ENCODE measurements around the gene HYAL4. TPM values are rescaled to one million over a fixed set of nuclear protein-coding genes. Genes with fewer than 3 reads are reported as not detected.

The HYAL4 gene
- polyA plus RNA-seq, 1 of the 3 experiments (the other 2 are of a cell fraction) = not detected

- Histone ChIP-seq H3K4me3 (ENCODE audit: low read depth in 2 of 2, low read length in 1 of 2) (no peak overlapping the region), H3K4me2 (no peak overlapping the region), H2AFZ (ENCODE audit: low read depth) (no peak overlapping the region), H3K27me3 (ENCODE audit: insufficient read depth) (no peaks in the 10 kb centered on the region), H4K20me1 (ENCODE audit: insufficient read depth) (no peaks in the 10 kb centered on the region), H3K9me2 (no peaks in the 10 kb centered on the region), H3K36me3 (replicated peaks in 1 of 2; ENCODE audit: control insufficient read depth in 1 of 2, insufficient read depth in 2 of 2, low read length in 1 of 2) (no peaks in the 10 kb centered on the region), H3K27ac (ENCODE audit: low read depth in 2 of 2, low read length in 1 of 2) (no peak overlapping the region), H3K9ac (no peak overlapping the region), H3F3A (replicated peaks; ENCODE audit: insufficient read depth) (no peaks in the 10 kb centered on the region), H3K4me1 (ENCODE audit: control insufficient read depth in 1 of 2, insufficient read depth in 2 of 2, low read depth in 1 of 2, low read length in 1 of 2) (no peaks in the 10 kb centered on the region), H3K9me3 (no peaks in the 10 kb centered on the region), H3K79me2 (ENCODE audit: insufficient read depth) (no peaks in the 10 kb centered on the region)
- POLR2A ChIA-PET = no interaction called here
- TF ChIP-seq RXRA (IDR thresholded peaks at IDR 0.05; ENCODE audit: borderline replicate concordance, low read depth) (no peak), RFX5 (IDR thresholded peaks at IDR 0.05; ENCODE audit: low read length) (no peak), MEF2A (IDR thresholded peaks at IDR 0.05; ENCODE audit: borderline replicate concordance, low read depth) (no peak), GABPA (IDR thresholded peaks at IDR 0.05; ENCODE audit: low read depth) (no peak)
- DNase-seq = no peak
- CTCF ChIA-PET = interaction anchor here (1.4 kb wide), 1 partner anchor 64 kb away, joined by 5 read pairs; no protein-coding TSS in a partner anchor
Measured at GRCh38 chr7:123862775-123863174, 17.8 kb downstream of the HYAL4 start.

- POLR2A ChIA-PET = no interaction called here
- no peak overlapping the region for H3K4me2 ChIP-seq
- H3K27me3 ChIP-seq (ENCODE audit: insufficient read depth) = no peaks in the 10 kb centered on the region
- no peak for DNase-seq
- H3K79me2 ChIP-seq (ENCODE audit: insufficient read depth) = no peaks in the 10 kb centered on the region
- no peak overlapping the region for H3K27ac ChIP-seq (ENCODE audit: low read depth in 2 of 2, low read length in 1 of 2)
- H4K20me1 ChIP-seq (ENCODE audit: insufficient read depth) = no peaks in the 10 kb centered on the region
- no peak overlapping the region for H2AFZ ChIP-seq (ENCODE audit: low read depth)
- TF ChIP-seq TAF1 (IDR thresholded peaks at IDR 0.05; ENCODE audit: borderline replicate concordance, low read depth, low read length) (no peak), USF2 (IDR thresholded peaks at IDR 0.05; ENCODE audit: borderline replicate concordance, low read depth, low read length) (no peak), POLR2AphosphoS5 (IDR thresholded peaks at IDR 0.05; ENCODE audit: low read depth, low read length) (no peak), FOXM1 (IDR thresholded peaks at IDR 0.05; ENCODE audit: low read depth) (no peak), RAD21 (IDR thresholded peaks at IDR 0.05; ENCODE audit: low read length) (no peak), GABPA (IDR thresholded peaks at IDR 0.05; ENCODE audit: low read depth) (no peak), ELF1 (IDR thresholded peaks at IDR 0.05) (no peak), TCF12 (IDR thresholded peaks at IDR 0.05) (no peak), MAX (IDR thresholded peaks at IDR 0.05; ENCODE audit: low read depth) (no peak), RFX5 (IDR thresholded peaks at IDR 0.05; ENCODE audit: low read length) (no peak)
- TF ChIP-seq, protein P1, sequence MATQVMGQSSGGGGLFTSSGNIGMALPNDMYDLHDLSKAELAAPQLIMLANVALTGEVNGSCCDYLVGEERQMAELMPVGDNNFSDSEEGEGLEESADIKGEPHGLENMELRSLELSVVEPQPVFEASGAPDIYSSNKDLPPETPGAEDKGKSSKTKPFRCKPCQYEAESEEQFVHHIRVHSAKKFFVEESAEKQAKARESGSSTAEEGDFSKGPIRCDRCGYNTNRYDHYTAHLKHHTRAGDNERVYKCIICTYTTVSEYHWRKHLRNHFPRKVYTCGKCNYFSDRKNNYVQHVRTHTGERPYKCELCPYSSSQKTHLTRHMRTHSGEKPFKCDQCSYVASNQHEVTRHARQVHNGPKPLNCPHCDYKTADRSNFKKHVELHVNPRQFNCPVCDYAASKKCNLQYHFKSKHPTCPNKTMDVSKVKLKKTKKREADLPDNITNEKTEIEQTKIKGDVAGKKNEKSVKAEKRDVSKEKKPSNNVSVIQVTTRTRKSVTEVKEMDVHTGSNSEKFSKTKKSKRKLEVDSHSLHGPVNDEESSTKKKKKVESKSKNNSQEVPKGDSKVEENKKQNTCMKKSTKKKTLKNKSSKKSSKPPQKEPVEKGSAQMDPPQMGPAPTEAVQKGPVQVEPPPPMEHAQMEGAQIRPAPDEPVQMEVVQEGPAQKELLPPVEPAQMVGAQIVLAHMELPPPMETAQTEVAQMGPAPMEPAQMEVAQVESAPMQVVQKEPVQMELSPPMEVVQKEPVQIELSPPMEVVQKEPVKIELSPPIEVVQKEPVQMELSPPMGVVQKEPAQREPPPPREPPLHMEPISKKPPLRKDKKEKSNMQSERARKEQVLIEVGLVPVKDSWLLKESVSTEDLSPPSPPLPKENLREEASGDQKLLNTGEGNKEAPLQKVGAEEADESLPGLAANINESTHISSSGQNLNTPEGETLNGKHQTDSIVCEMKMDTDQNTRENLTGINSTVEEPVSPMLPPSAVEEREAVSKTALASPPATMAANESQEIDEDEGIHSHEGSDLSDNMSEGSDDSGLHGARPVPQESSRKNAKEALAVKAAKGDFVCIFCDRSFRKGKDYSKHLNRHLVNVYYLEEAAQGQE (IDR thresholded peaks at IDR 0.05; ENCODE audit: low read depth, low read length) = no peak
- TF ChIP-seq, protein P2, sequence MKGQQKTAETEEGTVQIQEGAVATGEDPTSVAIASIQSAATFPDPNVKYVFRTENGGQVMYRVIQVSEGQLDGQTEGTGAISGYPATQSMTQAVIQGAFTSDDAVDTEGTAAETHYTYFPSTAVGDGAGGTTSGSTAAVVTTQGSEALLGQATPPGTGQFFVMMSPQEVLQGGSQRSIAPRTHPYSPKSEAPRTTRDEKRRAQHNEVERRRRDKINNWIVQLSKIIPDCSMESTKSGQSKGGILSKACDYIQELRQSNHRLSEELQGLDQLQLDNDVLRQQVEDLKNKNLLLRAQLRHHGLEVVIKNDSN (IDR thresholded peaks at IDR 0.05; ENCODE audit: borderline replicate concordance, low read depth) = no peak
- TF ChIP-seq, protein P3, sequence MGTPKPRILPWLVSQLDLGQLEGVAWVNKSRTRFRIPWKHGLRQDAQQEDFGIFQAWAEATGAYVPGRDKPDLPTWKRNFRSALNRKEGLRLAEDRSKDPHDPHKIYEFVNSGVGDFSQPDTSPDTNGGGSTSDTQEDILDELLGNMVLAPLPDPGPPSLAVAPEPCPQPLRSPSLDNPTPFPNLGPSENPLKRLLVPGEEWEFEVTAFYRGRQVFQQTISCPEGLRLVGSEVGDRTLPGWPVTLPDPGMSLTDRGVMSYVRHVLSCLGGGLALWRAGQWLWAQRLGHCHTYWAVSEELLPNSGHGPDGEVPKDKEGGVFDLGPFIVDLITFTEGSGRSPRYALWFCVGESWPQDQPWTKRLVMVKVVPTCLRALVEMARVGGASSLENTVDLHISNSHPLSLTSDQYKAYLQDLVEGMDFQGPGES (IDR thresholded peaks at IDR 0.05; ENCODE audit: low read depth, low read length) = no peak
- no peaks in the 10 kb centered on the region for H3K4me1 ChIP-seq (ENCODE audit: control insufficient read depth in 1 of 2, insufficient read depth in 2 of 2, low read depth in 1 of 2, low read length in 1 of 2)
- H3K9me2 ChIP-seq = no peaks in the 10 kb centered on the region
- no peak overlapping the region for H3K9ac ChIP-seq
- no peaks in the 10 kb centered on the region for H3F3A ChIP-seq (replicated peaks; ENCODE audit: insufficient read depth)
- CTCF ChIA-PET = interaction anchor here (1.0 to 4.1 kb wide), 7 partner anchors 9 to 228 kb away, joined by 3 to 90 read pairs (median 25); no protein-coding TSS in a partner anchor
- H3K36me3 ChIP-seq (replicated peaks in 1 of 2; ENCODE audit: control insufficient read depth in 1 of 2, insufficient read depth in 2 of 2, low read length in 1 of 2) = no peaks in the 10 kb centered on the region
- H3K4me3 ChIP-seq (ENCODE audit: low read depth in 2 of 2, low read length in 1 of 2) = no peak overlapping the region
- 33% methylated on average over 1 of the region's 1 CpG for WGBS (ENCODE audit: low lambda C conversion rate)
- no peaks in the 10 kb centered on the region for H3K9me3 ChIP-seq
Measured at GRCh38 chr7:123863461-123863860, 18.5 kb downstream of the HYAL4 start.

Measured in SK-N-SH (cell line).